SKM-1 (cell line): ENCODE measurements around the gene SERINC5.

Source experiments
- DNase-seq: peaks from one replicate; lab custom pipeline; 2025; ENCODE audit not compliant: unreplicated experiment; lab: John Stamatoyannopoulos, UW

The SERINC5 gene

GRCh38 chr5:80229902-80230255 is 26.0 kb downstream of the SERINC5 start:
- no peak for DNase-seq

- no peak for DNase-seq
These were observed 27.8 kb downstream of the SERINC5 start for GRCh38 chr5:80227979-80228596.

GRCh38 chr5:80225934-80226326 is 29.9 kb downstream of the SERINC5 start:
- DNase-seq, result no peak

- no peak for DNase-seq
These were observed 30.5 kb downstream of the SERINC5 start for GRCh38 chr5:80225189-80225933.

GRCh38 chr5:80223561-80223960 is 32.3 kb downstream of the SERINC5 start:
- DNase-seq, result no peak

GRCh38 chr5:80220245-80220897 is 35.5 kb downstream of the SERINC5 start:
- no peak for DNase-seq

- DNase-seq, result no peak
These were observed 36.5 kb downstream of the SERINC5 start for GRCh38 chr5:80219391-80219790.

GRCh38 chr5:80217667-80218066 is 38.2 kb downstream of the SERINC5 start:
- DNase-seq, result no peak

- no peak for DNase-seq
These were observed 38.9 kb downstream of the SERINC5 start for GRCh38 chr5:80216753-80217596.

GRCh38 chr5:80216096-80216495 is 39.8 kb downstream of the SERINC5 start:
- DNase-seq, result no peak

GRCh38 chr5:80215523-80215922 is 40.3 kb downstream of the SERINC5 start:
- no peak for DNase-seq

GRCh38 chr5:80213466-80213865 is 42.4 kb downstream of the SERINC5 start:
- DNase-seq, result peak; percentile 33

- DNase-seq, result no peak
These were observed 43.6 kb downstream of the SERINC5 start for GRCh38 chr5:80212171-80212667.

- DNase-seq, result no peak
These were observed 44.5 kb downstream of the SERINC5 start for GRCh38 chr5:80211327-80211726.

- no peak for DNase-seq
These were observed 45.8 kb downstream of the SERINC5 start for GRCh38 chr5:80210014-80210413.

GRCh38 chr5:80208381-80208780 is 47.5 kb downstream of the SERINC5 start:
- DNase-seq, result no peak

GRCh38 chr5:80207832-80208231 is 48.0 kb downstream of the SERINC5 start:
- DNase-seq, result no peak

- no peak for DNase-seq
These were observed 49.6 kb downstream of the SERINC5 start for GRCh38 chr5:80206282-80206681.

GRCh38 chr5:80205846-80206245 is 50.0 kb downstream of the SERINC5 start:
- DNase-seq, result no peak

- no peak for DNase-seq
These were observed 50.8 kb downstream of the SERINC5 start for GRCh38 chr5:80204808-80205614.
